HepG2 (cell line): ENCODE data around the gene ZFAND3. TPM values are rescaled to one million over a fixed set of nuclear protein-coding genes. Genes with fewer than 3 reads are reported as not detected.

Experiments used
- ATAC-seq: fragments of 200-7000 bp; cut with Tn5 transposase; 3 replicates; pipeline ENCODE4 v1.9.1; 2020; ENCODE audit warnings: mild to moderate bottlenecking, moderate library complexity
- BruUV-seq: library from RNA; stranded (reverse); fragments of 400-500 nt; replicated peaks from 2 replicates; lab custom pipeline; 2021; lab: Mats Ljungman, UMichigan
- CTCF ChIA-PET: fragments of 300-600 bp; formaldehyde crosslinking; extraction: SDS; loops from one replicate; lab custom pipeline; 2021; ENCODE audit warnings: low total read pairs, inconsistent platforms, low intra/inter-chr PET ratio; lab: Yijun Ruan, JAX
- POLR2A ChIA-PET: fragments of 350-600 bp; sonication (Branson Sonifier 250); formaldehyde crosslinking; loops from one replicate; lab custom pipeline; 2020; ENCODE audit warnings: antibody characterized with exemption, inconsistent platforms; lab: Yijun Ruan, JAX
- DNase-seq: peaks from one replicate; pipeline ENCODE4 v3.0.0-alpha.2; 2015; ENCODE audit warnings: low spot score
- FAIRE-seq: peaks from 3 replicates; lab custom pipeline; 2011; peaks lifted over from hg19 to GRCh38; lab: Jason Lieb, UNC
- H2AFZ ChIP-seq: one replicate; pipeline ENCODE4 v1.6.1; 2011; ENCODE audit warnings: low read length, inconsistent platforms
- H3K27ac ChIP-seq: fragments of 300-600 bp; 3 replicates; pipeline ENCODE4 v1.8.0; 2011; ENCODE audit warnings: mixed run types, mild to moderate bottlenecking, mixed read lengths, low read length, inconsistent platforms; ENCODE audit not compliant: insufficient read depth; ENCODE audit errors: extremely low read length
- H3K27me3 ChIP-seq, 2 experiments: fragments of 200-600 bp in 1 of 2; 2 replicates in 1 of 2; 3 replicates in 1 of 2; pipeline versions ENCODE4 v1.6.0 to v1.8.0; 2011; ENCODE audit warnings: low read length in 2 of 2, mild to moderate bottlenecking in 2 of 2, moderate library complexity in 2 of 2, inconsistent platforms in 1 of 2; ENCODE audit not compliant: insufficient read depth in 2 of 2, control insufficient read depth in 1 of 2
- H3K36me3 ChIP-seq, 2 experiments: fragments of 200-600 bp in 1 of 2; replicated peaks in 1 of 2; 2 replicates in 1 of 2; 3 replicates in 1 of 2; pipeline versions ENCODE4 v1.5.1 to v1.8.0; 2011; ENCODE audit warnings: low read length in 2 of 2, inconsistent platforms in 1 of 2; ENCODE audit not compliant: insufficient read depth in 2 of 2, control insufficient read depth in 1 of 2
- H3K4me1 ChIP-seq: 2 replicates; pipeline ENCODE4 v1.5.1; 2012; ENCODE audit warnings: low read length, inconsistent platforms; ENCODE audit not compliant: insufficient read depth
- H3K4me2 ChIP-seq: 2 replicates; pipeline ENCODE4 v1.6.0; 2011; ENCODE audit warnings: low read depth, low read length, inconsistent platforms
- H3K4me3 ChIP-seq, 3 experiments: fragments of 200-600 bp in 1 of 3; sonication (generic), shearing (Covaris generic) in 1 of 3; replicated peaks in 1 of 3; 2 replicates each; pipeline ENCODE4 v1.5.1; 2011 to 2016; ENCODE audit warnings: low read length in 3 of 3, inconsistent platforms in 2 of 3, low read depth in 2 of 3, mild to moderate bottlenecking in 2 of 3, control low read depth in 1 of 3, mixed read lengths in 1 of 3; ENCODE audit not compliant: insufficient read depth in 1 of 3
- H3K79me2 ChIP-seq: one replicate; pipeline ENCODE4 v1.6.1; 2011; ENCODE audit warnings: low read length, inconsistent platforms; ENCODE audit not compliant: insufficient read depth
- H3K9ac ChIP-seq: 2 replicates; pipeline ENCODE4 v1.6.0; 2011; ENCODE audit warnings: mild to moderate bottlenecking, low read depth, low read length, inconsistent platforms; ENCODE audit not compliant: insufficient read depth
- H3K9me3 ChIP-seq: 2 replicates; pipeline ENCODE4 v1.5.1; 2012; ENCODE audit warnings: mild to moderate bottlenecking, low read length
- H4K20me1 ChIP-seq: 2 replicates; pipeline ENCODE4 v1.6.0; 2011; ENCODE audit warnings: inconsistent platforms, mild to moderate bottlenecking, low read length, moderate library complexity; ENCODE audit not compliant: insufficient read depth
- ARHGAP35 ChIP-seq: sonication (generic); formaldehyde crosslinking; IDR thresholded peaks from 2 replicates; pipeline ENCODE4 v1.9.0; 2022; ENCODE audit warnings: mild to moderate bottlenecking, inconsistent platforms, moderate library complexity, missing genetic modification reagents, borderline replicate concordance
- ATF2 ChIP-seq: sonication (generic); formaldehyde crosslinking; IDR thresholded peaks from 2 replicates; pipeline ENCODE4 v1.4.0; 2020; ENCODE audit warnings: missing genetic modification reagents
- CCDC6 ChIP-seq: sonication (generic); formaldehyde crosslinking; IDR thresholded peaks from 2 replicates; pipeline ENCODE4 v1.8.1; 2022; ENCODE audit warnings: mild to moderate bottlenecking, missing genetic modification reagents, moderate library complexity
- MXD3 ChIP-seq: IDR thresholded peaks from 2 replicates; pipeline ENCODE4 v1.6.1; 2016; ENCODE audit warnings: mild to moderate bottlenecking, missing biosample characterization, missing genetic modification reagents
- SIX1 ChIP-seq: sonication (generic); formaldehyde crosslinking; IDR thresholded peaks from 2 replicates; pipeline ENCODE4 v1.4.0; 2020; ENCODE audit warnings: missing genetic modification reagents, borderline replicate concordance
- SRSF9 ChIP-seq: fragments of 200-400 bp; formaldehyde crosslinking; IDR thresholded peaks from 2 replicates; pipeline ENCODE4 v1.6.1; 2018; ENCODE audit warnings: borderline replicate concordance, mild to moderate bottlenecking, low read depth, low read length; ENCODE audit not compliant: insufficient read depth, poor library complexity, severe bottlenecking
- TEAD2 ChIP-seq: sonication (generic); formaldehyde crosslinking; IDR thresholded peaks from 2 replicates; pipeline ENCODE4 v1.9.0; 2021; ENCODE audit warnings: missing genetic modification reagents
- TOPORS ChIP-seq: sonication (generic); formaldehyde crosslinking; IDR thresholded peaks from 2 replicates; pipeline ENCODE4 v1.8.0; 2023; ENCODE audit warnings: mild to moderate bottlenecking, missing genetic modification reagents
- XRCC5 ChIP-seq: fragments of 200-400 bp; formaldehyde crosslinking; optimal IDR thresholded peaks from 2 replicates; pipeline ENCODE3; 2017; ENCODE audit warnings: mild to moderate bottlenecking, low read length
- ZBTB7A ChIP-seq: sonication (generic); formaldehyde crosslinking; IDR thresholded peaks from 2 replicates; pipeline ENCODE4 v1.8.0; 2022; ENCODE audit warnings: mild to moderate bottlenecking, missing genetic modification reagents
- ZNF235 ChIP-seq: sonication (generic); formaldehyde crosslinking; IDR thresholded peaks from 2 replicates; pipeline ENCODE4 v1.8.1; 2023; ENCODE audit warnings: mild to moderate bottlenecking, missing genetic modification reagents, borderline replicate concordance
- ZNF703 ChIP-seq: sonication (generic); formaldehyde crosslinking; IDR thresholded peaks from 2 replicates; pipeline ENCODE4 v1.5.1; 2020; ENCODE audit warnings: missing genetic modification reagents, mild to moderate bottlenecking, moderate library complexity, borderline replicate concordance
- WGBS: methylation state at CpG from one replicate; pipeline ENCODE4 v1.1.6; 2017; ENCODE audit warnings: low lambda C conversion rate; 5-methylcytosine and 5-hydroxymethylcytosine counted together
- in situ Hi-C: cut with HindIII; loops from 2 replicates; pipeline ENCODE4 v1.10.0; 2017; ENCODE audit warnings: low pct_unique_long_range_greater_than_20kb; ENCODE audit not compliant: extremely low pct_ligation_motif_present
- intact Hi-C: fragments of 100-400 bp; cut with micrococcal nuclease; formaldehyde crosslinking; loops from one replicate; pipeline ENCODE4 v1.10.0; 2022; ENCODE audit not compliant: unreplicated experiment
- polyA plus RNA-seq, 8 experiments: library from polyadenylated mRNA; depleted of rRNA in 3 of 8; stranded (reverse) in 7 of 8; unstranded in 1 of 8; fragments of >200 nt; fragmentation: Illumina TruSeq in 4 of 8; extraction: Trizol in 4 of 8; gene quantifications; 2 replicates each; pipeline versions ENCODE4 v1.2.1 to v1.2.3, GENCODE V29; 2011 to 2016; ENCODE audit warnings: low read depth in 4 of 8, missing spikeins in 1 of 8, mixed read lengths in 1 of 8; ENCODE audit not compliant: insufficient read depth in 1 of 8
- total RNA-seq, 5 experiments: library from RNA; depleted of rRNA; stranded (reverse); fragments of >200 nt; fragmentation: Illumina TruSeq; extraction: Trizol; gene quantifications; 2 replicates each; pipeline ENCODE4 v1.2.3, GENCODE V29; 2016; ENCODE audit warnings: low read depth in 1 of 5
- TF ChIP-seq, protein P1 (sequence below): sonication (generic); formaldehyde crosslinking; conservative IDR thresholded peaks from 2 replicates; pipeline ENCODE4 v1.4.0; 2020; ENCODE audit warnings: missing genetic modification reagents
- TF ChIP-seq, protein P2 (sequence below): sonication (generic); formaldehyde crosslinking; IDR thresholded peaks from 2 replicates; pipeline ENCODE4 v1.4.0; 2020; ENCODE audit warnings: missing genetic modification reagents, borderline replicate concordance
- TF ChIP-seq, protein P3 (sequence below): sonication (generic); formaldehyde crosslinking; IDR thresholded peaks from 2 replicates; pipeline ENCODE4 v1.4.0; 2020; ENCODE audit warnings: missing genetic modification reagents; ENCODE audit errors: not compliant biosample characterization
- TF ChIP-seq, protein P4 (sequence below): IDR thresholded peaks from 2 replicates; pipeline ENCODE4 v1.6.1; 2012; ENCODE audit warnings: inconsistent platforms

ZFAND3 gene
- total and polyA plus RNA-seq, 2 of the 13 experiments (the other 11 are each of a cell fraction or from before 2014, with no cell fraction given) = 16.4 to 17.1 TPM

GRCh38 chr6:38172739-38173410 is 353.3 kb downstream of the ZFAND3 start:
- WGBS = 80% methylated on average over 12 of the region's 15 CpGs
- no peak overlapping the region for H3K4me3 ChIP-seq
- H3K27me3 ChIP-seq = no peaks in the 10 kb centered on the region
- H4K20me1 ChIP-seq = no peaks in the 10 kb centered on the region
- DNase-seq (no peak), FAIRE-seq (no peak), ATAC-seq (no peak)
- POLR2A ChIA-PET = no interaction called here
- H3K4me2 ChIP-seq = no peak overlapping the region
- no peaks in the 10 kb centered on the region for H3K36me3 ChIP-seq
- no peak overlapping the region for H3K9ac ChIP-seq
- no peaks in the 10 kb centered on the region for H3K79me2 ChIP-seq
- no TSS peak for BruUV-seq
- intact Hi-C loops = loop anchor here (10.0 kb wide), 1 partner anchor 322 kb away; no protein-coding TSS in a partner anchor
- CTCF ChIA-PET = no interaction called here
- H3K9me3 ChIP-seq = no peaks in the 10 kb centered on the region
- in situ Hi-C loops = no loop called here
- peaks cover 67% of the 10 kb centered on the region for H3K4me1 ChIP-seq
- H2AFZ ChIP-seq = no peak overlapping the region
- H3K27ac ChIP-seq = no peak overlapping the region
- TF ChIP-seq, protein P1, sequence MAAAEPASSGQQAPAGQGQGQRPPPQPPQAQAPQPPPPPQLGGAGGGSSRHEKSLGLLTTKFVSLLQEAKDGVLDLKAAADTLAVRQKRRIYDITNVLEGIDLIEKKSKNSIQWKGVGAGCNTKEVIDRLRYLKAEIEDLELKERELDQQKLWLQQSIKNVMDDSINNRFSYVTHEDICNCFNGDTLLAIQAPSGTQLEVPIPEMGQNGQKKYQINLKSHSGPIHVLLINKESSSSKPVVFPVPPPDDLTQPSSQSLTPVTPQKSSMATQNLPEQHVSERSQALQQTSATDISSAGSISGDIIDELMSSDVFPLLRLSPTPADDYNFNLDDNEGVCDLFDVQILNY = no peak
- TF ChIP-seq SIX1 (CRISPR knock-in tag) (no peak), ZNF703 (CRISPR knock-in tag) (no peak), TOPORS (CRISPR knock-in tag) (no peak), TEAD2 (CRISPR knock-in tag) (no peak), ZNF235 (CRISPR knock-in tag) (no peak), SRSF9 (no peak), XRCC5 (no peak), ARHGAP35 (CRISPR knock-in tag) (no peak), MXD3 (CRISPR knock-in tag) (no peak), CCDC6 (CRISPR knock-in tag) (no peak), ATF2 (no peak), ZBTB7A (CRISPR knock-in tag) (no peak)
- TF ChIP-seq, protein P2, sequence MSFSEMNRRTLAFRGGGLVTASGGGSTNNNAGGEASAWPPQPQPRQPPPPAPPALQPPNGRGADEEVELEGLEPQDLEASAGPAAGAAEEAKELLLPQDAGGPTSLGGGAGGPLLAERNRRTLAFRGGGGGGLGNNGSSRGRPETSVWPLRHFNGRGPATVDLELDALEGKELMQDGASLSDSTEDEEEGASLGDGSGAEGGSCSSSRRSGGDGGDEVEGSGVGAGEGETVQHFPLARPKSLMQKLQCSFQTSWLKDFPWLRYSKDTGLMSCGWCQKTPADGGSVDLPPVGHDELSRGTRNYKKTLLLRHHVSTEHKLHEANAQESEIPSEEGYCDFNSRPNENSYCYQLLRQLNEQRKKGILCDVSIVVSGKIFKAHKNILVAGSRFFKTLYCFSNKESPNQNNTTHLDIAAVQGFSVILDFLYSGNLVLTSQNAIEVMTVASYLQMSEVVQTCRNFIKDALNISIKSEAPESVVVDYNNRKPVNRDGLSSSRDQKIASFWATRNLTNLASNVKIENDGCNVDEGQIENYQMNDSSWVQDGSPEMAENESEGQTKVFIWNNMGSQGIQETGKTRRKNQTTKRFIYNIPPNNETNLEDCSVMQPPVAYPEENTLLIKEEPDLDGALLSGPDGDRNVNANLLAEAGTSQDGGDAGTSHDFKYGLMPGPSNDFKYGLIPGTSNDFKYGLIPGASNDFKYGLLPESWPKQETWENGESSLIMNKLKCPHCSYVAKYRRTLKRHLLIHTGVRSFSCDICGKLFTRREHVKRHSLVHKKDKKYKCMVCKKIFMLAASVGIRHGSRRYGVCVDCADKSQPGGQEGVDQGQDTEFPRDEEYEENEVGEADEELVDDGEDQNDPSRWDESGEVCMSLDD (CRISPR knock-in tag) = no peak
- TF ChIP-seq, protein P3, sequence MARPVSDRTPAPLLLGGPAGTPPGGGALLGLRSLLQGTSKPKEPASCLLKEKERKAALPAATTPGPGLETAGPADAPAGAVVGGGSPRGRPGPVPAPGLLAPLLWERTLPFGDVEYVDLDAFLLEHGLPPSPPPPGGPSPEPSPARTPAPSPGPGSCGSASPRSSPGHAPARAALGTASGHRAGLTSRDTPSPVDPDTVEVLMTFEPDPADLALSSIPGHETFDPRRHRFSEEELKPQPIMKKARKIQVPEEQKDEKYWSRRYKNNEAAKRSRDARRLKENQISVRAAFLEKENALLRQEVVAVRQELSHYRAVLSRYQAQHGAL (CRISPR knock-in tag) = no peak
- TF ChIP-seq, protein P4, sequence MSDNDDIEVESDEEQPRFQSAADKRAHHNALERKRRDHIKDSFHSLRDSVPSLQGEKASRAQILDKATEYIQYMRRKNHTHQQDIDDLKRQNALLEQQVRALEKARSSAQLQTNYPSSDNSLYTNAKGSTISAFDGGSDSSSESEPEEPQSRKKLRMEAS = peak; percentile 17; the same call in 1 of the 2 replicates
